Hepatocyte (in vitro differentiated cells): ENCODE measurements around the gene NXPH1.

Experiments used
- CTCF ChIP-seq: fragments of 200-600 bp; sonication (generic); IDR thresholded peaks from 2 replicates; pipeline ENCODE4 v1.5.1; 2016; ENCODE audit warnings: antibody characterized with exemption, mild to moderate bottlenecking; ENCODE audit not compliant: poor library complexity
- EZH2 ChIP-seq: fragments of 200-600 bp; sonication (generic); IDR thresholded peaks from 2 replicates; pipeline ENCODE4 v1.6.1; 2016; ENCODE audit warnings: antibody characterized with exemption, mild to moderate bottlenecking, borderline replicate concordance

- TF ChIP-seq CTCF (no peak), EZH2 (no peak)
These were observed 48.5 kb downstream of the NXPH1 start for GRCh38 chr7:8481752-8482446.
